HEK293T (cell line): ENCODE measurements around the gene FAM47E.
"Not testable (repeated sequence)": the region's sequence is repeated elsewhere in the genome, so short reads cannot be mapped to it uniquely, and the experiment has no call there.

Source experiments
- CTCF ChIA-PET: fragments of 350-600 bp; formaldehyde crosslinking; extraction: SDS; loops from one replicate; lab custom pipeline; 2021; ENCODE audit warnings: antibody characterized with exemption, inconsistent platforms; lab: Yijun Ruan, JAX
- POLR2A ChIA-PET: fragments of 350-600 bp; formaldehyde crosslinking; extraction: SDS; loops from one replicate; lab custom pipeline; 2020; ENCODE audit warnings: antibody characterized with exemption, inconsistent platforms; lab: Yijun Ruan, JAX
- DNase-seq: peaks from one replicate; pipeline ENCODE4 v3.0.0; 2012; ENCODE audit warnings: mixed read lengths; ENCODE audit errors: extremely low spot score
- ARNT ChIP-seq: fragments of 450-650 bp; IDR thresholded peaks from 2 replicates; pipeline ENCODE4 v1.6.1; 2017; ENCODE audit warnings: mild to moderate bottlenecking
- BHLHE40 ChIP-seq: fragments of 450-650 bp; IDR thresholded peaks from 2 replicates; pipeline ENCODE4 v1.6.1; 2016; ENCODE audit warnings: mild to moderate bottlenecking, moderate library complexity, borderline replicate concordance
- CTBP1 ChIP-seq: fragments of 450-650 bp; IDR thresholded peaks from 2 replicates; pipeline ENCODE4 v1.6.1; 2016; ENCODE audit warnings: borderline replicate concordance
- ELF4 ChIP-seq: fragments of 450-650 bp; IDR thresholded peaks from 2 replicates; pipeline ENCODE4 v1.6.1; 2017; ENCODE audit warnings: antibody characterized with exemption
- FOXA1 ChIP-seq: fragments of 450-650 bp; IDR thresholded peaks from 2 replicates; pipeline ENCODE4 v1.6.1; 2016; ENCODE audit warnings: mild to moderate bottlenecking
- FOXK2 ChIP-seq: fragments of 450-650 bp; IDR thresholded peaks from 2 replicates; pipeline ENCODE4 v1.6.1; 2016; ENCODE audit warnings: mild to moderate bottlenecking
- FOXM1 ChIP-seq: fragments of 450-650 bp; IDR thresholded peaks from 2 replicates; pipeline ENCODE4 v1.6.1; 2017; ENCODE audit warnings: mild to moderate bottlenecking, borderline replicate concordance
- HDGF ChIP-seq: fragments of 450-650 bp; IDR thresholded peaks from 2 replicates; pipeline ENCODE4 v1.6.1; 2017; ENCODE audit warnings: antibody characterized with exemption, borderline replicate concordance
- L3MBTL2 ChIP-seq: fragments of 450-650 bp; conservative IDR thresholded peaks from 2 replicates; pipeline ENCODE4 v1.6.1; 2016; ENCODE audit warnings: mild to moderate bottlenecking
- LEF1 ChIP-seq: fragments of 450-650 bp; IDR thresholded peaks from 2 replicates; pipeline ENCODE4 v1.6.1; 2017; ENCODE audit warnings: mild to moderate bottlenecking, borderline replicate concordance
- NFRKB ChIP-seq: fragments of 450-650 bp; IDR thresholded peaks from 2 replicates; pipeline ENCODE4 v1.6.1; 2016; ENCODE audit warnings: mild to moderate bottlenecking, moderate library complexity
- PKNOX1 ChIP-seq: fragments of 450-650 bp; IDR thresholded peaks from 2 replicates; pipeline ENCODE4 v1.6.1; 2016
- SP1 ChIP-seq: fragments of 450-650 bp; IDR thresholded peaks from 2 replicates; pipeline ENCODE4 v1.6.1; 2017
- SUZ12 ChIP-seq: fragments of 450-650 bp; IDR thresholded peaks from 2 replicates; pipeline ENCODE4 v1.6.1; 2016; ENCODE audit warnings: mild to moderate bottlenecking
- TARDBP ChIP-seq: fragments of 450-650 bp; IDR thresholded peaks from 2 replicates; pipeline ENCODE4 v1.6.1; 2016
- ZNF384 ChIP-seq: fragments of 450-650 bp; IDR thresholded peaks from 2 replicates; pipeline ENCODE4 v1.6.1; 2016

Gene FAM47E

GRCh38 chr4:76276813-76277212 lies 25.3 kb downstream of the FAM47E start:
- DNase-seq = no peak
- ChIA-PET CTCF (no interaction called here), POLR2A (no interaction called here)
- no peak for TF ChIP-seq SUZ12
- no peak for TF ChIP-seq FOXK2
- no peak for TF ChIP-seq HDGF
- no peak for TF ChIP-seq SP1
- TF ChIP-seq FOXA1 = no peak
- TF ChIP-seq FOXM1 = no peak
- no peak for TF ChIP-seq TARDBP
- no peak for TF ChIP-seq BHLHE40
- no peak for TF ChIP-seq ARNT
- TF ChIP-seq L3MBTL2 = no peak
- TF ChIP-seq NFRKB = no peak
- TF ChIP-seq LEF1 = no peak
- TF ChIP-seq PKNOX1 = no peak
- TF ChIP-seq CTBP1 = no peak
- TF ChIP-seq ELF4 = no peak
- TF ChIP-seq ZNF384 = no peak

DNA sequence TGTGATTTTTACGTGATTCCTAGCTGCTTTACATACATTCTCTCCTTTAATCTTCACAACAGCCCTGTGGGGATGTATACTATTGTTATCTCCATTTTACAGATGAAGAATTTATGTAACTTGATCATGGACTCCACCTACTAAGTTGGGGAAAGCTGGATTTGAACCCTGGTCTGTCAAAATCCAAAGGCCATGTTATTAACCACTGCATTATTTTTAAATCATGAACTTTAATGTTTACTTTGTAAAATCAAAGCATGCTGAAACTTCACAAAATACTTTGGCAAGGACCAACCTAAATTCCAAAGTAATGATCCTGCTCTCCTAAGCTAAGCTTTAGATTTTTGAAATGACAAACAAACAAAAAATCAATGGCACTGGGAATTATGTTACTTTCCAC lies 26.1 kb downstream of the FAM47E start:
- no peak for DNase-seq
- ChIA-PET CTCF (no interaction called here), POLR2A (no interaction called here)
- TF ChIP-seq SP1 (no peak), FOXK2 (no peak), BHLHE40 (no peak), FOXA1 (no peak), HDGF (no peak), ELF4 (no peak), L3MBTL2 (no peak), TARDBP (no peak), CTBP1 (no peak)

- DNase-seq = no peak
- no peak for TF ChIP-seq FOXA1
- TF ChIP-seq LEF1 = no peak
- TF ChIP-seq NFRKB = no peak
- TF ChIP-seq CTBP1 = no peak
- no peak for TF ChIP-seq PKNOX1
- no peak for TF ChIP-seq FOXK2
- no peak for TF ChIP-seq FOXM1
- no peak for TF ChIP-seq ARNT
- no peak for TF ChIP-seq BHLHE40
- no peak for TF ChIP-seq SP1
- TF ChIP-seq HDGF = no peak
- no peak for TF ChIP-seq ELF4
- TF ChIP-seq SUZ12 = no peak
- TF ChIP-seq TARDBP = no peak
- TF ChIP-seq L3MBTL2 = no peak
- TF ChIP-seq ZNF384 = no peak
- ChIA-PET POLR2A (no interaction called here), CTCF (no interaction called here)
Measured at GRCh38 chr4:76278583-76278982, 27.1 kb downstream of the FAM47E start.

DNA sequence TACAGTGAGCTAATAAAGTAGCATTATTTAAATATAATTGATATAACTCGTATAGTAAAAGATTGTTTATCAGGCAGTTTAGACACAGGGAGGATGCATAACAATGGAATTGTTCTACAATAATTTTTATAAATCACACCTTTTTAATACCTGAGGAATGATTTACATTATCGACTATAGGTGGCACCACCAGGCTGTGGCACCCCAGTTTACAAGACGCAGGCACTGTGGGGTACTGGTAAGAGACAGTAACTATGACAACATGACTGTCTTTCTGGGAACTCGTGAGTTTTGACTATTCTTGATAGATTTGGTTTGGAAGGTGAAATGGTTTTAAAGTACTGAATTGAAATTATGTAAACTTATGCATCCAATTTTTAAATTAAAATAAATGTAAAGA lies 27.9 kb downstream of the FAM47E start:
- ChIA-PET CTCF (no interaction called here), POLR2A (no interaction called here)
- TF ChIP-seq NFRKB (no peak), FOXM1 (no peak), PKNOX1 (no peak), SUZ12 (no peak), LEF1 (no peak), L3MBTL2 (no peak), FOXK2 (no peak), TARDBP (no peak), BHLHE40 (no peak), ARNT (no peak)
- DNase-seq = no peak

GRCh38 chr4:76280488-76281441 lies 29.2 kb downstream of the FAM47E start:
- ChIA-PET POLR2A (no interaction called here), CTCF (interaction anchor here (0.6 kb wide), 1 partner anchor 298 kb away, joined by 3 read pairs; no protein-coding TSS in a partner anchor)
- no peak for DNase-seq
- TF ChIP-seq ARNT = no peak
- no peak for TF ChIP-seq CTBP1
- no peak for TF ChIP-seq TARDBP
- TF ChIP-seq L3MBTL2 = no peak

DNA sequence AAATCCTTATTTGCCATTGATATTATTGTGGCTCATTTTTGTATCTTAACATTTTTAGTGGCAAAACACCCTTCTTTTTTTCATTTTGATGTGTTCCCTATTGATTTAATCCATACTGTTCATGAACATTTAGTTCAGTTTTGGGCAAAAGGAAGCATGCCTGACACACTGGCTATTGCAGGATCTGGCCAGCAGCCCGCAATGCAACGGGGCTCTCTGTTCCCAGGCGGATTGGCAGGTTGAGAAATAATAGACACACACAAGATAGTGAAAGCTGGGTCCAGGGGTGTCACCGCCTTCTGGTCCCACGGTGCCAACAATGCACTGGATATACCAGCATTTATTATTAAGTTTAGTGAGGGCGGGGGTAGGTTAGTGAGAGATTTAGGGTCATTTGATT lies 30.1 kb downstream of the FAM47E start:
- POLR2A ChIA-PET, CTCF ChIA-PET, DNase-seq: not testable (repeated sequence)
